ENCODE data around the gene PNPLA7.
"Not testable (repeated sequence)": the region's sequence is repeated elsewhere in the genome, so short reads cannot be mapped to it uniquely, and the experiment has no call there.

PNPLA7 gene

DNA sequence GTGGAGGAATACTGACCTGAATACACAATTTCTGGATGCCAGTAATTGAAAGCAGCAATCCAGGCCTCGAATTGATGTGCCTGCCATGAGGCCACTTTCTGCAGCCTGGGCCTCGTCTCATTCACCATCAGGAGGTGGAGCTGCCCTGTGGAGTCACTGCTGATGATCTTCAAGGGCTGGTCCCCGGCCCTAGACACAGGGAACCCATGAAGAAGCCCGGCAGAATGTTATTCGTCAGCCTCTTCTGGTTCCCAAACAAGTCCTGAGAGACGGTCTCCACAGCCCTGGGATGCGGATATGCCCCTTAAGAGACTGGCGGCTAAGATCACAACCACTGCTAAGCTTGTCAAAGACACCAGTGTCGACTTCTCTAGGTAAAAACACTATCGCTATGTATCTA is 24.0 kb upstream of the PNPLA7 start:
- DNase-seq: no peak

DNA sequence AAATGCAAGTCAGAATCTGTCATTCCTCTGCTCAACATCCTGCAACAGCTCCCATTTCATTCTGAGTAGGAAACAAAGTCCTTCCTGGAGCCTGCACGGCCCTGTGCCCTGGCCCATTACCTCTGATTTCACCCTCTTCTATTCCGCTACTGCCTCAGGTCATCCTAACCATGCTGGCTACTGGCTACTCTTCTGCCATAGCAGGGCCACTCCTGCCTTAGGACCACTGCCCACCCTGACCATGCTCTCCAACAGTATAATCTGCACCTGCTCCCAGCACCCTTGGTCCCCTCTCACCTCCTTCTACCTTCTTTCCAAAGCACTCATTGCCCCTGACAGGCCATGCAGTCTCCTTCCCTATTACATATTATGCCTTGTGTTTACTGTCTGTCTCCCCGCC is 20.4 kb upstream of the PNPLA7 start:
- no peak for DNase-seq

DNA sequence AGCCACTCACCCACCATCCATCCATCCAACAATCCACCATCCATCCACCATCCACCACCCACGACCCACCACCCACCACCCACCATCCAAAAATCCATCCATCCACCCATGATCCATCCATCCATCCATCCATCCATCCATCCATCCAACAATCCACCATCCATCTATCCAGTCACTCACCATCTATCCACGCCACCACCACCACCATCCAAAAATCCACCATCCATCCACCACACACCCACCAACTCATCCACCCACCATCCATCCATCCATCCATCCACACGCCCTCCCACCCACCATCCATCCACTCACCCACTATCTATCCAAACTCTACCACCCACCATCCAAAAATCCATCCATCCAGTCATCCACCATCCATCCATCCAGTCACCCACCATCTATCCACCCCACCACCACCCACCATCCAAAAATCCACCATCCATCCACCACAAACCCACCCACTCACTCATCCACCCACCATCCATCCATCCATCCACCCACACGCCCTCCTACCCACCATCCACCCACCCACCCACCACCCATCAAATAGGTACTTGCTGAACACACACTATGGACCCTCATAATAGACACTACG is 19.5 kb upstream of the PNPLA7 start:
- DNase-seq: no peak

DNA sequence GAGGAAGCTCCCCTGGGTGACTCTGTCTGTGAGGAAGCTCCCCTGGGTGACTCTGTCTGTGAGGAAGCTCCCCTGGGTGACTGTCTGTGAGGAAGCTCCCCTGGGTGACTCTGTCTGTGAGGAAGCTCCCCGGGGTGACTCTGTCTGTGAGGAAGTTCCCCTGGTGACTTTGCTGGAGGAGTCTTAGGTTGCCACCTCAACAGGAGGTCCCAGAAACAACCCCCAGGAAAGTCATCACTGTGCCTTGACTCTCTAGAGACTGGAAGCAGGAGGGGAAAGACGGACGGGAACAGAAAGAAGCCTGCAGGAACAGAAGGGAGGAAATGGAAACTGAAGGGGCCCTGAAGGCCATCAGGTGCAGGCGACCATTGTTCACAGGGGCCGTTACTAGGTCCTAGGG is 18.2 kb upstream of the PNPLA7 start:
- DNase-seq: not testable (repeated sequence)

DNA sequence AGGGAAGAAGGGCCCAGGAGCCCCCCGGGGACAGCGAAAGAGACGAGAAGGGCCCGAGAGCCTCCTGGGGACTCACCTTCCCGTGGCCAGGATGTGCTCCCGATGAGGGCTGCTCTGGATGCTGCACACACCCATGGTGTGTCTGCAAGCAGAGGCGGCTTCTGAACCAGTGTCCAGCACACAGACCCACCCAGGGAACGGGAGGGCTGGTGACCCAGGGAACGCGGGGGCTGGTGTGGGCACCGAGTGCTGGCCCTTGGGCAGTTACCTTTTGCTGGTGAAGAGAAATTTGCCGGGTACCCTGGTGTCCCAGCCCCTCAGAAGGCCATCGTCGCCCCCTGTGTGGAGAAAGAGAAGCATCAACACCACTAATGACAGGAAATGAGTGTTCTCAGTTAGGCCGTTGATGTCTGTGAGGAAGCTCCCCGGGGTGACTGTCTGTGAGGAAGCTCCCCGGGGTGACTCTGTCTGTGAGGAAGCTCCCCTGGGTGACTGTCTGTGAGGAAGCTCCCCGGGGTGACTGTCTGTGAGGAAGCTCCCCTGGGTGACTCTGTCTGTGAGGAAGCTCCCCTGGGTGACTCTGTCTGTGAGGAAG is 14.7 kb upstream of the PNPLA7 start:
- DNase-seq: no peak

DNA sequence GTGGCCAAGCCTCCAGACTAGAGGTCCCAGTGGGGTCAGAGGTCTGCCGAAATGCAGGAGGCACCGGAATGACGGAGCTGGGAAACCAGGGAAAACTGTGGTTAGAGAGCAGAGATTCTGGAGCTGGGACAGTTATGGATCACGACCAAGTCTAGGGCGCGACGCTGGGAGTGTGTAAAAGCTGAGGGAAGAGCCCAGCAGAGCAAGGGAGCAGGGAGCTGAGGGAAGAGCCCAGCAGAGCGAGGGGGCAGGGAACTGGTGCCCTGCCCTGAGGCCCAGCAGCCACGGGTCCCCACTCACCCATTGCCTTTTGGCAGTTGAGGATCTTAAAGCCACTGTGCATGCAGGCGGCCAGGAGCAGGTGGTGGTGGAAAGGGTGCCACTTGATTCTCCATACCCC is 13.9 kb upstream of the PNPLA7 start:
- DNase-seq: no peak

DNA sequence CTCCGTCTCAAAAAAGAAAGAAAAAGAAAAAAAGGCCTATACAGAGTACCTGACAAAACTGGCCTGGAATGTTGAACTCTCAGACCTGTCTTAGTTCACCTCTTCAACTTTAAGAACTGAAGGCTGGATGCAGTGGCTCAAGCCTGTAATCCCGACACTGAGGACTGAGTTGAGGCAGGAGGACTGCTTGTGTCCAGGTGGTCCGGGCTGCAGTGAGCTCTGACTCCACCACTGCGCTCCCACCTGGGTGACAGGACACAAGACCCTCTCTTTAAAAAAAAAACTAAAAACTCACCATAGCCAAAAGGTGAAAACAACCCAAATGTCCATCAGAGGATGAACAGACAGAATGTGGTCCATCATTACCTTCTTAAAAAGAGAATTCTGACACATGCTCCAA is 7.9 kb upstream of the PNPLA7 start:
- no peak for DNase-seq

DNA sequence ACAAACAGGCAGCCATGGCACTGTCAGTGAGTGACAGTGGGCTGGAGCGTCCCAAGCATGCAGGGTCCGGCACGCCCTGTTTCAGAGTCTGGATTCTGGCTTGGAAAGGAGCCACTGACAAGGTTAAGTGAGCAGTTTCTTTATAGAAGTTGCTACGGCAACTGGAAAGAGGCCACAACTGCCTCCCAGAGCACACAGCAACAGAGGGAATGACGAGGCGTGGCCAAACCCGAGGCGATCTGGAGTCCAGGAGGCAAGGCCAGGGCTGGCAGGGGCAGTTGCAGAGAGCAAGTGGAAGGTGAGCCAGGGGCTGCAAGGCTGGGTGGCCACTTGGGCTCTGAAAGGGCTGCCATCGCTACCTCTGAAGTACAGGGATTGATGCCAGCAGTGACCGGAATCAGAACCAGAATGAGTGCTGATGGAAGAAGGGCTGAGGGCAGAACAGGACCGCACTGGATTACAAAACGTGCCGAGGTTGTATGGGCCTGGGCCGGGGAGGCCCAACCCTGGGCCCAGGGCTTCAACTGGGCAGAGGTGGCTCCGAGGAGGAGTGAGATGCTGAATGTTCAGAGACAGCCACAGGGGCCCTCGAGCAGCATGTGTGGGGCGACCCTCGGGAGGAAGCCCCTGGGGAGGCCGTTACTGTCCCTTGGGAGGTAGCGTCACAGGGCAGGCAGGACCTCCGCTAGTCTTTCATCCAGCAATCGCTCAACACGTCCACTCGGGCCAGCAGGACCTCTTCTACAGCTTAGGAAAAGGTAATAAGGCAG is 6.1 kb upstream of the PNPLA7 start:
- DNase-seq: no peak

DNA sequence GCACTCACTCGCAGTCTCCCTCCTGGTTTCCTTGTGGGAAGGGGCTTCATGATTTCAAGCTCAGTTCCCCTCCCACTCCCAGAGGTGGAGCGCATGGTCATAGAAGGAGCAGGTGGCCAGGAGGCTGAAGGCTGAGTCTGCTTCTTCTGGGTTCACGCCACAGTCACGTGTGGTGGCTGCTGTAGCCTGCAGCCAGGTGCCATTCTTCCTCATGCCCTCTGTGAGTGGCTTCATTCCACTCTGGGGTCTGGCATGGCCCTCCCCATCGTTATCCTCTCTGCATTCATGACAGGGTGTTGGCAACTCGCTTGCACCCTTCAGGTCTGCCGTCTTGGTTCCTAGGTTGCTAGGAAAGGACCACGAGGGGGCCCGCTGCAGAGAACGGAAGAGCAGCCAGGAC is 5.0 kb upstream of the PNPLA7 start:
- DNase-seq: no peak

DNA sequence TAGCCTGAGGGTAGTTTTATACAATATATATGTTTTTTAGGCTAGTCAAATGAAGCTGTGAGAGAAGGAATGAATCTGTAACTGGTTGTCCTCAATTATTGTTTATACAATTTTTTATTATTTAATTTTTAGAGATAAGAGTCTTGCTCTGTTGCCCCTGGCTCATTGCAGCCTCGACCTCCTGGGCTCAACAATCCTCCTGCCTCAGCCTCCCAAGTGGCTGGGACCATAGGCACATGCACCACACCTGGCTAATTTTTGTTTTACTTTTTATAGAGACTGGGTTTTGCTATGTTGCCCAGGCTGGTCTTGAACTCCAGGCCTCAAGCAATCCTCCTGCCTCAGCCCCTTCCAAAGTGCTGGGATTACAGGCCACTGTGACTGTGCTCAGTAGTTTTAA is 4.1 kb upstream of the PNPLA7 start:
- no peak for DNase-seq

DNA sequence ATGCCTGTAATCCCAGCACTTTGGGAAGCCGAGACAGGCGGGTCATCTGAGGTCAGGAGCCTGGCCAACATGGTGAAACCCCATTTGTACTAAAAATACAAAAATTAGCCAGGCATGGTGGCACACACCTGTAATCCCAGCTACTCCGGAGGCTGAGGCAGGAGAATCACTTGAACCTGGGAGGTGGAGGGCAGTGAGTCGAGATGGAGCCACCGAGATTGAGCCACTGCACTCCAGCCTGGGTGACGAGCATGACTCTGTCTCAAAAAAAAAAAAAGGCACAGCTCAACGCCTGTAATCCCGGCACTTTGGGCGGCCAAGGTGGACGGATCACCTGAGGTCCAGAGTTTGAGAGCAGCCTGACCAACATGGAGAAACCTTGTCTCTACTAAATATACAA is 3.5 kb upstream of the PNPLA7 start:
- not testable (repeated sequence) for DNase-seq

DNA sequence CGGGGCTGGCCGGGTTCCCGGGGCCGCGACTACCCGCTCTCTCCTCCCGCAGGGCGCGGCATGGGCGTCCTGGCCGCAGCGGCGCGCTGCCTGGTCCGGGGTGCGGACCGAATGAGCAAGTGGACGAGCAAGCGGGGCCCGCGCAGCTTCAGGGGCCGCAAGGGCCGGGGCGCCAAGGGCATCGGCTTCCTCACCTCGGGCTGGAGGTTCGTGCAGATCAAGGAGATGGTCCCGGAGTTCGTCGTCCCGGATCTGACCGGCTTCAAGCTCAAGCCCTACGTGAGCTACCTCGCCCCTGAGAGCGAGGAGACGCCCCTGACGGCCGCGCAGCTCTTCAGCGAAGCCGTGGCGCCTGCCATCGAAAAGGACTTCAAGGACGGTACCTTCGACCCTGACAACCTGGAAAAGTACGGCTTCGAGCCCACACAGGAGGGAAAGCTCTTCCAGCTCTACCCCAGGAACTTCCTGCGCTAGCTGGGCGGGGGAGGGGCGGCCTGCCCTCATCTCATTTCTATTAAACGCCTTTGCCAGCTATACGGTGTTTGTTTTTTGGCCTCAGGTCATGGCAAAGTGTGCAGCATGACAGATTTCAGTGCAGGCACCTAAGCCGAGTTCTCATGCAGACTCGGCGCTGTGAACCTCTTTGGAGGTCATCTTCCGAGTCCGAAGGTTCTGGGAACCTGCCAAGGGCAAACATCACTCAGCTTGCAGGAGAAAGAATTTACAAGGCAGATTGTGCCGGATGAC is 2.0 kb upstream of the PNPLA7 start:
- no peak for DNase-seq

DNA sequence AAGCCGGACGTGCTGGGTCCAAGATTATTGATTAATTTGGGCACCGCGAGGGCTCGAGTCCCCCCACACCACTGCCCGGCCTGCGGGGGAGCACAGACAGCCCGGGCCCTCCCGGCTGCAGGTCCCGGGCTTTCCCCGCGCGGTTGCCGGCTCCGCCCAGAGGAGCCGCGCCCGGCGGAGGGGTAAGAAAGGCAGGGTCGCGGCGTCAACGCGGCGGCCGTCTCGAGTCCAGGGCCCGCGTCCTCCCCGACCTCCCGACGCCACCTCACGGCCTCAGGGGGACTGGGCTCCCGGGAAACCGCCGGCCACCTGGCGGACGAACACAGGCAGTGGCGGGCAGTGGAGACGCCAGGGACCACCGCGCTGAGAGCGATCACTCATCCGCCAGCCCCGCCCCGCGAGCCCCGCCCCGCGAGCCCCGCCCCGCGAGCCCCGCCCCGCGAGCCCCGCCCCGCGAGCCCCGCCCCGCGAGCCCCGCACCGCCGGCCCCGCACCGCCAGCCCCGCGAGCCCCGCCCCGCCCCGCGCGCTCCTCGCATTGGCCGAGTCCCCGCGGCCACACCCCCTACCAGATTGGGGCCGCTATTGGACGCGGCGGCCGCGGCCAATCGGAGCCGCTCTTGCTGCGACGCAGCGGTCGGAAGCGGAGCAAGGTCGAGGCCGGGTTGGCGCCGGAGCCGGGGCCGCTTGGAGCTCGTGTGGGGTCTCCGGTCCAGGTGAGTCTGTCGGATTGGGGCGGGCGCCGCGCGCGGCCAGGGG is 1.2 kb upstream of the PNPLA7 start, which contains the start of gene MRPL41:
Gene MRPL41 (plus strand): TSS at position 616 of the 758 bp plus-strand sequence. CDS start 203 bp downstream, outside the sequence.
- peak; percentile 94 for DNase-seq

DNA sequence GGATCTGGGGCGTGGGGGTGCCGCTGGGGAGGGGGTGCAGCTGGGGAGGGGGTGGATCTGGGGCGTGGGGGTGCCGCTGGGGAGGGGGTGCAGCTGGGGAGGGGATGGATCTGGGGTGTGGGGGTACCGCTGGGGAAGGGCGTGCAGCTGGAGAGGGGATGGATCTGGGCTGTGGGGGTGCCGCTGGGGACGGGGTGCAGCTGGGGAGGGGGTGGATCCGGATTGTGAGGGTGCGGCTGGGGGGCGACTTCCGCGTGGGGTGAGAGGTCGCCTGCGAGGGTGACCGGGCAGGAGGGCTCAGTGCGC is 709 bp upstream of the PNPLA7 start:
- not testable (repeated sequence) for DNase-seq

DNA sequence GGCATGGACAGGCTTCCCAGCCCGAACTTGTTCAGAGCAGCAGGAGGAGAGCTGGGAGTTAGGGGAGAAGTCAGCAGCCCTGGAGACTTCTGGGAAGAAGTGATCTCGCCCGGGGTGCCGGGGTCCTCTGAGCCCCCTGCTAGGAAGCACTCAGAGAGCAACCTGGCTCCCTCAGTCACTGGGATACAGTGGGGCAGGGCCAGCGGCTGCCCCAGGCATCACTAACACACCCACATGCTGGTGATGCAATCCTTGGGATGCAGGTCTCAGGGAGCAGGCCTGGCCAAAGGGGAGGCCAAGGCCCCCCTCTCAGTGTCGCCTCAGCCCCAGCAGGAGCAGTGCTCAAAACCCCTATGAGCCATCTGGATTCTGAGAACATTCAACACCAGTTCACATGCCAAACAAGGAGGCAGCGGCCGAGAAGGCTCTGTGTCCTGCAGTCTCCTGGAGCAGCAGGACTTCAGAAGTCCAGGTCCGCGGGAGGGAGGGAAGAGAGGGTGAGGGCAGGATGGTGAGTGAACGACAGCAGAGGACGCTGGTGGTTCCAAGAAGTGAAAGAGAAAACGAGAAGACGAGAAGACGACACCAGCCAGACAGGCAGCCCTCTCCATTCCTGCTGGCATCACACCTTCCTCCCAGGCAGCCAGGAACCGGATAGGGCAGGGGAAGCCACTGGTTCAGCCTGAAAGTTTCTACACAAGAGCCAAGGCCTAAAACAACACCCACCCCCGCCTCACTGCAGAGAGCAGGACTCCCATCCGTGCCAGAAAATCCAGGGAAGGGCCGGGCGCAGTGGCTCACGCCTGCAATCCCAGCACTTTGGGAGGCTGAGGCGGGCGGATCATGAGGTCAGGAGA is 2.3 kb downstream of the PNPLA7 start:
- no peak for DNase-seq

DNA sequence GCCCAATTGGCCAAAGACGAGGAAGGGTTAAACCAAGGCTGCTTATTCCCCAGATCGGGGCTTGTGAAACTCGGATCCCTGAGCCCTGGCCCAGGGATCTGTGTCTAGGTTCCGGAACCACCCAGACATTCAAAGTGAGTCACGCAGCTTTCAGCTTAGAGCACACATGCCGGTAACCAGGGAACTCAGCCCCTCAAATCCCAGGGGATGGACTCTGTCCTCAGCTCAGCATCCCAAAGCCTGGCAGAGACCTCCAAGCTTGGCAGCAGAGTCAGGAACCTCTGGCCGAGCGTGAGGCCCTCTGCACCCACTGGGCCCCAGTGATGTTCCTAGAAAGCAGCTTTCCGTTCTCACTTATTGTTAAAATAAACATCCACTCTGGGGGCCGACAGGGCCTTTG is 5.1 kb downstream of the PNPLA7 start:
- no peak for DNase-seq

DNA sequence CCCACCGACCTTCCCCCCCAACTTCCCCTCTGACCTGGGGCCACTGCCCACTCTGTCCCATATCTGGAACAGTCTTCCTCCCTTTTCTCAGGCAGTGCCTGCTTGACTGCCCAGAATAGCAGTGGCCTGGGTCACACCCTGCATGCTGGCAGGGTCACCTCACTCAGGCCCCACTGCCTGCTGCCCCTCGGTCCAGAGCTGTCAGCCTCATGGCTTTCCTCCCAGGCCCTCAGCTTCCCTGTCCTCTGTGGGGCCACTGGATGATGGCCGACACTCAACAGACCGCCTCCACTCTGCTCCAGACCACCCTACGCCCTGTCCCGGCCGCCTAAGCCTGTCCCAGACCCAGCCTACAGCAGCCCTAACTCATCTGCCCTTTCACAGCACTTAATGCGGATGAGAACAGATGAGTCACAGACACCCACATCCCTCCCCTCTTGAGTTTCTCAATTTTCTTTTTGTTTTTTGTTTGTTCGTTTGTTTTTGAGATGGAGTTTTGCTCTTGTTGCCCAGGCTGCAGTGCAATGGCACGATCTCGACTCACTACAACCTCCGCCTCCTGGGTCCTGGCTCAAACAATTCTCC is 5.9 kb downstream of the PNPLA7 start:
- no peak for DNase-seq

DNA sequence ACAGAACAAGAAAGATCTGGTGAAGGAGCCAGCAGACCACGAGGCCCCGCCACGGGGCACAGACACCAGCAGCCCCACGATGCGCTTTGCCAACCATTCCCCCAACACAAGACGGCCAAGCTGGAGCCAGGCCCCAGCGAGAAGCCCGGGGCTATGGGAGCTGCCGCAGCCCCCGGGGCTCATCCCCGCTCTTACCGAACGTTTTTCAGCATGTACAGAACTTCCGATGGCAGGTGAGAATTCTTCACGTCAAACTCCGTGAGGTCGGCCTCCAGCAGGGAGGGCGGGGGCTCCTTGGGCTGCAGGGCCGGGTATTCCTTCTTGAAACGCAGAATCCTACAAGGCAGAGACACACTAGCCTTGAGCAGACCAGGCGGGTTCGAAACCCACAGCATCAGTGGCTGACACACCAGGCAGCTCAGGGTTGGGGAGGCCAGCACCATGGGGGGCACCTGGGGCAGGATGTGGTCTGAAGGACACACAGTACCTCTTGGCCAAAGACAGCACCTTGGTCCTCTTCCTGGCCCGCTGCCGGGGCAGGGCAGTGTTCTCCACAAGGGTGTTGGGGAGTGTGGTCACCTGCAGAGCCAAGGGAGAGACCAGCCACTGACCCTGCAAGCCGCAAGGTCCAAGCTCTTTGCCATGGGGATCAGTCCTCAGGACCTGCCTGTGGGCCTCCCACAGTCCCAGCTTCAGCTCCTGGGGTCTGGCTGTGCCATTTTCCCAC is 6.8 kb downstream of the PNPLA7 start:
- no peak for DNase-seq

DNA sequence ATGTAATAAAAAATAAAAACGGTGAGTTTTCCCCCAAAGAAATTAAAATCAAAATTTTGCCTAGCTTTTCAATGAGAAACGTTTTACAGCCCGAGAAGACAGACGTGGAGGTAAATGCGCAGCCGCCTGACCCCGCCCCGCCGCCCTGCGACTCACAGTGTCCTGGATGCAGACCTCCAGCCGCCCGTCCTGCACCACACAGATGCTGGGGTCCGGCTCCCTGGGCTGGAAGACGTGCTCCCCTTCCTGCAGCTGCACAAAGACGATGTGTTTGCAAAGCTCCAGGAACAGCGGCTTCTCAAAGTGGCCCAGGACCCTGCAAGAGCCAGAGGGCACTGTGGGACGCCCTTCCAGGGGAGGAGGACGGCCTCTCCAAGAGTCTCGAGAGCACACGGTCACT is 7.7 kb downstream of the PNPLA7 start:
- DNase-seq: no peak

DNA sequence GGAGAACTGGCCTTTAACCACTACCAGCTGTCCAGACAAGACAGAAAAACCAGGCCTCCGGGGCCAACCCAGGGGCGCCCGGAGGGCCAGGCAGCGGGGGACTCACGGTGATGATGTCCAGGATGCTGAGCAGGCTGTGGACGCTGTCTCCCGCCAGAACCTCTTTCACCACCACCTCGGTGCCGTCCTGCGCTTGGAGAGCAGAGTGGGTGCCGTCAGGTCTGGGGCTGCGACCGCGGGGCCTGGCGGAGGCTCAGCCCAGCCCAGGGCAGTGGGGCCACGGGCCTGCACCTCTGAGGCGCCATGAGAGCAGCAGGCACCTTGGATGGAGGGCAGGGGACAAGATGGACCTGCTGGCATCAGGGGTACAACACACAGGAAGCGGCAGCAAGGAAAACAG is 9.7 kb downstream of the PNPLA7 start:
- no peak for DNase-seq

DNA sequence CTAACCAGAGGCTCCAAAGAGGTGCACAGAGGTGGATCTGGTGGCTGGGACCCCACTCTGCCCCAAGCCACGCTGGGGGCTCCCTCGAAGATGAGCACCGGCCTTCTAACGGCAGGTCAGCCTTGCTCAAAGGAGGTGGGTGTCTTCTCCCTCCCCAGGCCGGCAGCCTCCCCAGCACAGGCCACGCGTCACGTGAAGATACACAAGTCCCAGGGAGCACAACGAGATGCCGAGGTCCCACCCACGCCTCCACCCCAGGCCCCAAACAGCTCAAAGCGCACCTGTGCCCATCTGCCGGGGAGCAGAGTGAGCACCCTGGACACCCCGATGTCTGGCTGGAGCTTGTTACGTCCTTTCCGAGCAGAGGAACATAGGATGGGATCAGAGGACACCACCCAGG is 12.1 kb downstream of the PNPLA7 start:
- no peak for DNase-seq

All from activated CD4-positive, alpha-beta T cell treated with anti-CD3 and anti-CD28 coated beads, Interleukin-2, Interleukin-6, amounts not matched to agents 100 ng/mL and 50 ng/mL, durations not matched to agents 16 hours and 8 hours (primary cell).